OCI-M2 (cell line): ENCODE measurements around the gene RBFOX1.

Experiments
- DNase-seq: peaks from one replicate; lab custom pipeline; 2025; ENCODE audit not compliant: unreplicated experiment; lab: John Stamatoyannopoulos, UW

Gene RBFOX1

DNA sequence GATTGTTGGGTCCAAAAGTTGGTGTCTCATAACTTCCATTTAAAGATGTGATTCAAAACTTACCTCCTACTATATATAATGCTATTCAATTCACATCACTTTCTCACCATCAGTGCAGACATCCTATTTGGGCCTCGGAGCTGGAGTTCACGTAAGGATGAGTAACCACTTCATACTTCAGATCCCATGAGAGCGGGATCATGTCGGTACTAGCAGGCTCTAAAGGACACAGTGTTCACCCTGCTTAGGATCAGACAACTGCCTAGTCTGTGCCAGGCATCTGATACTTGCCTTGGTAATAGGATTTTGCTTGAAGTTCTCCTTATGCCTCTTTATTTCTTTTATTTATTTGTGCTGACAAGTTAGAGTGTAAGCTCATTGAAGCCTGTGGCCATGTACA lies 39.5 kb downstream of the RBFOX1 start:
- DNase-seq, result no peak

DNA sequence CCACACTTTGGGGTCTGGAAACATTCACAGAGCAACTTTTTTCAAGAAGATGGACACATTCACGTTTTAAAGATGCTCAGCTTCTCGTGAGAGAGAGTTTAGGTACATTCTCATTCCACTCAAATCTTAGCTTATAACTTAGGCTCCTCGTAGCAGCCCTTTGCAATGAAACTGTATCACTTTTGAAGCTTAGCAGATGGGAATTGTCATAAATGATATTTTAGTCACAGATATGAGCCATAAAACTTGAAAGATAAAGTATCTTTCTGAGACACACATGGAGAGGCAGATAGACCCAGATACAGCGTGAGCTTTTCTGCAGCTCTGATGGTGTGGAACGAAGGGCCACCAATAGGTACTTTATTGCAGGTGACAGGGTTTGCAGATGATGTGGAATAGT lies 41.1 kb downstream of the RBFOX1 start:
- DNase-seq, result no peak

DNA sequence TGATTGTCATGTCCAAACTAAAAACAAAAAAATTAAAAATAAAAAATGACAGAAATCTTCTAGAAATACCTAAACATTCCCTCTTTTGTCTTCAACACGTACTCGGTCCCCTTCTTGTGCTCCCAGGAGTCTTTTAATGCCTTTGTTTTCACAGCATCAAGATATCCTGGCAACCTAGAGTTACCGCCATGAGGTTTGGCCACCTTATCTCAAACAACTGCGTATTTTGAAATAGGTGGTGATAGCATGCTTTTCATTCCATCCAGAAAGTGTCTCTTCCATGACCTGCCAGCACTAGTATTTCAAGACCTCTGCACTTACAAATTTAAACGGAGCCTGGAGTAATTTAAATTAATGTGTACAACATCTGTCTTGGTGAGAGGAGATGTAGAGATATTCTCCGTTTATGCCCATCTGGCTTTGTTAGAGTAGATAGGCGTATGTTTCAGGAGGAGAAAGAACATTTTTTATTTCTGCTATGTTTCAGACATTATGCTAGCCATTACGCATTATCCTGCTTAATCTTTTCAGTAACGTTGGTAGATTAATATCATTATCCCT lies 42.0 kb downstream of the RBFOX1 start:
- DNase-seq, result no peak

- DNase-seq, result no peak
Observed at GRCh38 chr16:7376227-7376626, 43.6 kb downstream of the RBFOX1 start.

GRCh38 chr16:7377231-7377630 lies 44.6 kb downstream of the RBFOX1 start:
- DNase-seq, result no peak

- DNase-seq, result no peak
Observed at GRCh38 chr16:7378024-7378695, 45.5 kb downstream of the RBFOX1 start.

- DNase-seq, result no peak
Observed at GRCh38 chr16:7380441-7380840, 47.8 kb downstream of the RBFOX1 start.

DNA sequence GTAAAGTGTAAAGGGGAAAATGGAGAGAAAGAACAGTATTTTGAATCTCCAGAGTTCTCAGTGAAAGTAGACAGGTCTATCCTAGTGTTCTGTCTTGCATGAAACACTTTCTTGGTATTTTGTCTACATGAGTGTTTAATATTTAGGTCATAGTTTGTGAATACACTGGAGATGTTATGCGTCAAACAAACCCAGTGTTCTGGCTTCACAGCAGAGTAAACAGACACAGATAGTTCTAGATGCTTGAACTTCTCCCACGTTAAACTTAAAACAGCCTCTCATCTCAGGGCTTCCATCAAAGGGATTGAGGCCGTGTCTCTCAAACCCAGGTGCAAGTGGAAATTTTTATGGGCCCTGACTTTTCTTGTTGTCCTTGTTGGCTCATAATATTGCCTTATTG lies 48.3 kb downstream of the RBFOX1 start:
- no peak for DNase-seq

DNA sequence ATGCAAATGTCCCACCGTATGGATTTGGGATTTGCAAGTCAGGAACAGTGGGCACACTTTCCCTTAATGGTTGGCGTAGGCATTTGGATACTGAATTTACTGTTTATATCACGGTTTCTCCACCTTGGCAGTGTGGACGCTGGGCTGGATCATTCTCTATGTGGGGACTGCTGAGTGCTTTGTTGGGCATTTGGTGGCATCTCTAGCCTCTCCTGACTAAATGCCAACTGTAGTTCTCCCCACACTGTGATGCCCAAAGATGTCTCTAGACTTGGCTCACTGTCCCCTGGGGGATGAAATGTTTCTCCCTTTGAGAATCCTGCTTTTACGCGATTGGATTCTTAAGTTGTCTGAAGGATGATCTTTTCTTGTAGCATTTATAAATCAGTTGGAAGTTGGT lies 49.0 kb downstream of the RBFOX1 start:
- no peak for DNase-seq

DNA sequence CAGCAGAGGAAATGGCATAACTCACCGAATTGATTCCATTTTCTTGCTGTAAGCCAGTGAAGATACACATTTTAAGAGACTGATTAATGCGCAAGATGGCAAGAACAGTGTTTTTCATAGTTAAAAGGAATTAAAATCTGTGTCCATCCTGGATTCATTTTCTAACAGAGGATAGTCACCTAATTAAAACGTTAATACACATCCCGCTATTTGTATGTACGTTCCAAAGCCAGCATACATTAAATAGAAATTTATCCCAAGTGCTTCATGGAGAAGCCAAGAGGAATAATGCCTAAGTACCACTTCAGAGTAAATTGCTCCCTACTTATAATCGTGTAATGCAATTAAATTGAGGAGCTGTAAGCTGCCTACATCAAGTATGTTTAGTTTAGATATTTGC lies 49.9 kb downstream of the RBFOX1 start:
- no peak for DNase-seq

DNA sequence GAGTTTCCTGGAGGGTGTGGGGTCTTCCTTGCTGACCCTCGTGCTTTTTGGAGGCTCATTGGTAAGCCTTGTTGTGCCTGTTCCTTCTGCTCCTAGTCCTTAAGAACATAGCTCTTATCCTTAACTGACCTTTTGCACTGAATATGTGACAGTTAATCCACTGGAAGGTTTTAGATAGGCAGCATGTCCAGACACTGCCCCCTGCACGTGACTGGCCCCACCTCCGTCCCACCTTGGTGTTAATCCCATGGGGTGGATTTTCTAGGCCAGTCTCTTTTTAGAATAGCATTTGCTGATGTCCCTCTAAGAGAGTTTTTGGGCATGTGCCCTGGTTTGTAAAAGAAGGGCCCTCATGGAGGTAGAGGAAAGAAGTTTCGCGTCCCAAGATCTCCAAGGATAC lies 58.3 kb downstream of the RBFOX1 start:
- no peak for DNase-seq

GRCh38 chr16:7391694-7392093 lies 59.0 kb downstream of the RBFOX1 start:
- DNase-seq, result no peak

- no peak for DNase-seq
Observed at GRCh38 chr16:7392206-7392605, 59.6 kb downstream of the RBFOX1 start.

GRCh38 chr16:7393680-7394079 lies 61.0 kb downstream of the RBFOX1 start:
- DNase-seq, result no peak

DNA sequence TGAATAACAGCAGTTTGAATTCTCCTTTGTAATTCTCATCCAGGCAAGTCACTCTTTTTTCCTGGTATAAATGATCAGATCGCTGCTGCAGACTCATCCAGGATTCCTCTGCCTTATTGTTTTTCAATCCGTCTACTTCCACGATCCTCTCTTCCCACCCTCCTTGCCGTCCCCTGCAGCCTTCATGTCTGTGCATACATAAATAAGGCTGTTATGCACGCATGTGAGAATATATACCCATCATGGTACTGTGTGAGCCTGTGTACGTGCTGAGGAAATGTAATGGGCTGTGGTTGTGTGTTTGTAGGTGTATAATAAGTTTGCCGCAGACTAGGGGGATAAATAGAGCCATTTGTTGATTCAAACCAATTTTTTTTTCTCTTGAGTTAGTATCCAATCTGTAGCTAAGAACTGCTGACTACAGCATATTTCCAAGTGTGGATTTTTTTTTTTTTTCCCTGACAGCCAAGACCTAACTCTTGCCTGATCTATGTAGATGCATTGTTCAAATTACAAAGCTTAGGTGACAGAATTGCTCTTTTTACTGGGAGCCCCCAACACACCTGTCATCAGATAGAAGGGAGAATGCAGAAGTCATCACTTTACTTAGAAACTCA lies 62.2 kb downstream of the RBFOX1 start:
- no peak for DNase-seq

DNA sequence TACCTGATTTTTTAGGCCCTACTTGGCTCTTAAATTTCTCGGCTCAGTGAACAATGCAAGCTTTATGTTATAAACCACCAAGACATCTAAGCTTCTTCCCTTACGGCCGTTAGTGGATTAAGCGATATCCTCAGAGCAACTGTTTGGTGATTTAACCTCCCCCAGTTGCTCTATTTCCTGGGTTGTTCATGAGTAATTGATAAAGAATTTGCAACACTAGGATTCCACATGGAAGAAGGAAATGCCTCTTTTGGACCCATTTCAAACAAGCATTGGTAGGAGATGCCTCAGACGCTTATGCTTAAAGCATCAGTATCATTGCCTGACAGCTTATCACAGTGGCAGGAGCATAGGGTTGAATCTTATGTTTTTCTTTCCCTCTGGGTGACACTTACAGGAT lies 65.3 kb downstream of the RBFOX1 start:
- no peak for DNase-seq

GRCh38 chr16:7398536-7398935 lies 65.9 kb downstream of the RBFOX1 start:
- no peak for DNase-seq

- DNase-seq, result no peak
Observed at GRCh38 chr16:7399296-7399695, 66.7 kb downstream of the RBFOX1 start.

GRCh38 chr16:7400117-7400890 lies 67.7 kb downstream of the RBFOX1 start:
- no peak for DNase-seq

GRCh38 chr16:7404217-7404616 lies 71.6 kb downstream of the RBFOX1 start:
- DNase-seq, result no peak

DNA sequence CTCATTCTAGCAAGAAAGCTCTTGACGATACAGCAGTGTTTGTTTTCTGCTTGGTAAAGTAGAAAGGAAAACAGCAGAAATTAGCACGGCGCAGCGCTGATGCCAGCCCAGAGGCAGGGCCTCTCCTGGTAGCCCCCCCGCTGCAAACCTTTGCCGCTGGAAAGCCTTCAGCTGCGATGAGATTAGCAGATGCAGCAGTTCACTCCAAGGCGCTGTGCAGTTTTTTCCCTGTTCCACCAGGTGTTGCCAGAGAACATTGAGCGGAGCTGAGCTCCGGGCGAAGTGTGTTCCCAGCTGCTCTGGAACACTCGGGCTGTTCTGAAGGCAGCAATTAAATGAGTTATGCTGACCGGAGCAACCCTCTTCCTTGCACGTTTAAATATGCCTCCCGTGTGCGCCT lies 72.5 kb downstream of the RBFOX1 start:
- DNase-seq, result no peak
